HG03135 (cell line): ENCODE results near the gene MRTO4.

ENCODE experiments used
- ATAC-seq: cut with Tn5 transposase; IDR thresholded peaks from one replicate; pipeline ENCODE4 v1.9.1; 2021; ENCODE audit warnings: mild to moderate bottlenecking, moderate library complexity; ENCODE audit not compliant: unreplicated experiment

The MRTO4 gene

DNA sequence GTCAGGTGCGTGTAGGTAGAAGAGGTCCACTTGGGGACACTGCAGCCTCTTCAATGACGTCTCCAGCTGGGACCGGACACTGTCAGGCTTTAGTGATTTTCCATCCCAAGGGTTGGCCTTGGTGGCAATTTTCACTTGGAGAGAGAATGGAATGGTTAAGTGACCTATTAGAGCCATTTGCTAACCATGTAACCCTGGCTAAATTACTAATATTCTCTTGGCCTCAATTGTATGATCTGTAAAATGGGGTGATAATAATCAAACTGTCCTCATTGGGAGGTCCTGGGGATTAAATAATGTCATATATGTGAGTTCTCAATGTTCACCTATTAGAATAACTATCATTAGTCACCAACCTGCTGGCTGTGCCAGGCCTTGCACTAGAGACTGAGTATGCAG, 56.9 kb downstream of the MRTO4 start:
- ATAC-seq = no peak

DNA sequence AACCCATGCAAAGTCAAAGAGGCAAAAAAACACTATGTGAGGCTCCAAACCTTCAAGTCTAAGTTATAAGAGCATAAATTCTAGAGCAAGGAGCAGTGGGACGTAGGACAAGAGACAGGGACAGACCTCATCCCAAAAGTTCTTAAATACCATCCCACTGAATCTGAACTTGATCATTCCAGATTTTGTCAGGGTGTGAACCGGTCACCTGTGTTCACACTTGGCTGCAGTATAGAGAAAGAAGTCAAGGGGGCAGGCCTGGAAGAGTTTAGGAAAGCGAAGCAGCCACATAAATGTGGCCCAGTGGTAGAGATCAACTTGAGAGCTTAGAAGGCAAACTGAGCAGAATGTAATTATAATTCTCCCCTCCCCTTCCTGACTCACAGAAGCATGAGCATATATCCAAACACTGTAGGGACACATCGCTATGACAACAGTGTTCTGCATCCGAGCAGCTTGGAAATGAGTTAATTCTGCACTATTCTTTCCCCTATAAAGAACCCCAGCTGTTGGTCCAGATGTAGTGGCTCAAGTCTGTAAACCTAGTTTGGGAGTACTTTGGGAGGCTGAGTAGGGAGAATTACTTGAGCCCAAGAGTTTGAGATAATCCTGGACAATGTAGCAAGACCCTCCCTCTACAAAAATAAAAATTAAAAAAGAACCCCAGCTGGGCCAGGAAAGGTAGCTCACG, 57.7 kb downstream of the MRTO4 start:
- ATAC-seq = no peak
